HG03460 (cell line): ENCODE results near the gene SNRNP48.

Source experiments
- ATAC-seq: cut with Tn5 transposase; IDR thresholded peaks from one replicate; pipeline ENCODE4 v1.9.1; 2021; ENCODE audit not compliant: unreplicated experiment

The SNRNP48 gene

GRCh38 chr6:7640016-7640415, 50.0 kb downstream of the SNRNP48 start:
- no peak for ATAC-seq

- ATAC-seq = no peak
Observed at GRCh38 chr6:7640607-7641577, 50.9 kb downstream of the SNRNP48 start.

- ATAC-seq = no peak
Observed at GRCh38 chr6:7642791-7643190, 52.8 kb downstream of the SNRNP48 start.

GRCh38 chr6:7644417-7644816, 54.4 kb downstream of the SNRNP48 start:
- no peak for ATAC-seq

- no peak for ATAC-seq
Observed at GRCh38 chr6:7646394-7646793, 56.4 kb downstream of the SNRNP48 start.

- no peak for ATAC-seq
Observed at GRCh38 chr6:7647504-7647903, 57.5 kb downstream of the SNRNP48 start.

GRCh38 chr6:7649037-7649810, 59.2 kb downstream of the SNRNP48 start:
- no peak for ATAC-seq

GRCh38 chr6:7650878-7651277, 60.9 kb downstream of the SNRNP48 start:
- no peak for ATAC-seq

GRCh38 chr6:7652957-7653356, 63.0 kb downstream of the SNRNP48 start:
- no peak for ATAC-seq

- no peak for ATAC-seq
Observed at GRCh38 chr6:7656355-7656754, 66.4 kb downstream of the SNRNP48 start.

- ATAC-seq = no peak
Observed at GRCh38 chr6:7658543-7658942, 68.5 kb downstream of the SNRNP48 start.

GRCh38 chr6:7661364-7661763, 71.4 kb downstream of the SNRNP48 start:
- ATAC-seq = no peak
